KBM-7 (cell line): ENCODE results near the gene IMMP2L.

Experiments used
- DNase-seq: peaks from one replicate; pipeline ENCODE4 v3.0.0-alpha.2; 2015
- in situ Hi-C: fragments of 300-500 bp; cut with MboI; formaldehyde crosslinking; loops from 2 replicates; pipeline ENCODE4 v1.14.3; 2020; ENCODE audit warnings: low sequenced_read_pairs, low pct_unique_long_range_greater_than_20kb, mixed read lengths

Gene IMMP2L

GRCh38 chr7:111413739-111414138 is 148.6 kb downstream of the IMMP2L start:
- no peak for DNase-seq
- in situ Hi-C loops: no loop called here

- DNase-seq: no peak
- in situ Hi-C loops: no loop called here
Observed at GRCh38 chr7:111410899-111411298, 151.4 kb downstream of the IMMP2L start.

GRCh38 chr7:111409714-111410422 is 152.4 kb downstream of the IMMP2L start:
- no peak for DNase-seq
- in situ Hi-C loops: no loop called here

GRCh38 chr7:111408724-111409123 is 153.6 kb downstream of the IMMP2L start:
- in situ Hi-C loops: no loop called here
- DNase-seq: no peak

GRCh38 chr7:111407258-111407657 is 155.0 kb downstream of the IMMP2L start:
- no peak for DNase-seq
- in situ Hi-C loops: no loop called here

- in situ Hi-C loops: no loop called here
- DNase-seq: no peak
Observed at GRCh38 chr7:111405621-111406020, 156.7 kb downstream of the IMMP2L start.

GRCh38 chr7:111401516-111401915 is 160.8 kb downstream of the IMMP2L start:
- DNase-seq: no peak
- in situ Hi-C loops: no loop called here

- DNase-seq: no peak
- in situ Hi-C loops: no loop called here
Observed at GRCh38 chr7:111400088-111400487, 162.2 kb downstream of the IMMP2L start.

- in situ Hi-C loops: no loop called here
Observed at GRCh38 chr7:111394891-111395290, 167.4 kb downstream of the IMMP2L start.

GRCh38 chr7:111393011-111393754 is 169.1 kb downstream of the IMMP2L start:
- in situ Hi-C loops: no loop called here
- no peak for DNase-seq

More at GRCh38 chr7:111394891-111395290, 167.4 kb downstream of the IMMP2L start:
- no peak for DNase-seq

GRCh38 chr7:111392294-111392693 is 170.0 kb downstream of the IMMP2L start:
- in situ Hi-C loops: no loop called here
- no peak for DNase-seq

- no peak for DNase-seq
- in situ Hi-C loops: no loop called here
Observed at GRCh38 chr7:111390000-111390399, 172.3 kb downstream of the IMMP2L start.

GRCh38 chr7:111388912-111389311 is 173.4 kb downstream of the IMMP2L start:
- in situ Hi-C loops: no loop called here
- no peak for DNase-seq

- in situ Hi-C loops: no loop called here
- DNase-seq: no peak
Observed at GRCh38 chr7:111388016-111388415, 174.3 kb downstream of the IMMP2L start.

GRCh38 chr7:111384065-111384891 is 178.0 kb downstream of the IMMP2L start:
- in situ Hi-C loops: no loop called here
- no peak for DNase-seq

- in situ Hi-C loops: no loop called here
- no peak for DNase-seq
Observed at GRCh38 chr7:111383133-111383532, 179.2 kb downstream of the IMMP2L start.

- in situ Hi-C loops: no loop called here
- DNase-seq: no peak
Observed at GRCh38 chr7:111381590-111381989, 180.7 kb downstream of the IMMP2L start.

- no peak for DNase-seq
- in situ Hi-C loops: no loop called here
Observed at GRCh38 chr7:111380945-111381344, 181.3 kb downstream of the IMMP2L start.

- in situ Hi-C loops: no loop called here
- DNase-seq: no peak
Observed at GRCh38 chr7:111374027-111374426, 188.3 kb downstream of the IMMP2L start.

GRCh38 chr7:111371437-111371836 is 190.9 kb downstream of the IMMP2L start:
- DNase-seq: no peak
- in situ Hi-C loops: no loop called here
